SU-DHL-6 (cell line): ENCODE data around the gene SIK3.
"Not testable (repeated sequence)": the region's sequence is repeated elsewhere in the genome, so short reads cannot be mapped to it uniquely, and the experiment has no call there.

ENCODE experiments used
- H2AFZ ChIP-seq: fragments of 200-600 bp; sonication (generic); 2 replicates; pipeline ENCODE4 v1.6.1; 2014; ENCODE audit warnings: low read depth, mild to moderate bottlenecking, moderate library complexity, mixed read lengths, antibody characterized with exemption, low read length; ENCODE audit not compliant: severe bottlenecking
- H3F3A ChIP-seq: fragments of 200-600 bp; shearing (Covaris generic); 2 replicates; pipeline ENCODE4 v1.6.0; 2016; ENCODE audit warnings: antibody characterized with exemption, mild to moderate bottlenecking; ENCODE audit not compliant: insufficient read depth
- H3K27ac ChIP-seq: fragments of 200-600 bp; sonication (generic); 2 replicates; pipeline ENCODE4 v1.5.1; 2016; ENCODE audit warnings: low read depth, mild to moderate bottlenecking, low read length, moderate library complexity, mixed read lengths
- H3K27me3 ChIP-seq: fragments of 200-600 bp; sonication (generic), shearing (Covaris generic); 2 replicates; pipeline ENCODE4 v1.6.0; 2014; ENCODE audit warnings: mild to moderate bottlenecking, low read length
- H3K36me3 ChIP-seq: fragments of 200-600 bp; sonication (generic); 2 replicates; pipeline ENCODE4 v1.6.1; 2014; ENCODE audit warnings: mild to moderate bottlenecking, low read length, mixed read lengths
- H3K4me2 ChIP-seq: fragments of 300-600, 200-600 bp; shearing (Covaris generic), sonication (generic); 2 replicates; pipeline ENCODE4 v1.6.0; 2014; ENCODE audit warnings: low read length, low read depth, mild to moderate bottlenecking; ENCODE audit not compliant: poor library complexity, severe bottlenecking
- H3K4me3 ChIP-seq: fragments of 200-600 bp; sonication (generic); 2 replicates; pipeline ENCODE4 v1.5.1; 2014; ENCODE audit warnings: antibody characterized with exemption, low read length, mild to moderate bottlenecking, mixed read lengths; ENCODE audit not compliant: insufficient read depth, poor library complexity, severe bottlenecking
- H3K79me2 ChIP-seq: fragments of 200-600 bp; sonication (generic); 2 replicates; pipeline ENCODE4 v1.6.1; 2014; ENCODE audit warnings: mild to moderate bottlenecking, low read length, moderate library complexity; ENCODE audit not compliant: insufficient read depth
- H3K9ac ChIP-seq: fragments of 200-600 bp; sonication (generic); 2 replicates; pipeline ENCODE4 v1.7.0; 2014; ENCODE audit warnings: mild to moderate bottlenecking, low read length
- H3K9me2 ChIP-seq: fragments of 200-600 bp; sonication (generic); replicated peaks from 2 replicates; pipeline ENCODE4 v1.6.1; 2014; ENCODE audit warnings: low read length; ENCODE audit not compliant: insufficient read depth
- H3K9me3 ChIP-seq: fragments of 200-600 bp; sonication (generic); 2 replicates; pipeline ENCODE4 v1.6.1; 2014; ENCODE audit warnings: low read length, mixed read lengths; ENCODE audit not compliant: insufficient read depth
- H4K20me1 ChIP-seq: fragments of 200-600 bp; sonication (generic); 2 replicates; pipeline ENCODE4 v1.6.1; 2014; ENCODE audit warnings: low read depth, mild to moderate bottlenecking, antibody characterized with exemption, low read length, moderate library complexity, mixed read lengths
- CTCF ChIP-seq: fragments of 200-600 bp; sonication (generic); IDR thresholded peaks from one replicate; pipeline ENCODE4 v1.5.1; 2017; ENCODE audit warnings: antibody characterized with exemption, mild to moderate bottlenecking, low read length, moderate library complexity; ENCODE audit not compliant: insufficient read depth, poor library complexity, severe bottlenecking

The SIK3 gene

GRCh38 chr11:117121176-117121575 lies 22.9 kb upstream of the SIK3 start:
- Histone ChIP-seq H3K36me3 (no peaks in the 10 kb centered on the region), H3K27ac (no peak overlapping the region), H3K4me3 (no peak overlapping the region), H3F3A (no peaks in the 10 kb centered on the region), H3K4me2 (no peak overlapping the region), H3K79me2 (no peaks in the 10 kb centered on the region), H2AFZ (no peak overlapping the region), H3K9ac (no peak overlapping the region), H3K9me3 (no peaks in the 10 kb centered on the region), H3K27me3 (no peaks in the 10 kb centered on the region), H3K9me2 (no peaks in the 10 kb centered on the region), H4K20me1 (no peaks in the 10 kb centered on the region)
- TF ChIP-seq CTCF = no peak

GRCh38 chr11:117117681-117118080 lies 19.5 kb upstream of the SIK3 start:
- Histone ChIP-seq H3K4me2 (no peak overlapping the region), H3F3A (no peaks in the 10 kb centered on the region), H3K79me2 (no peaks in the 10 kb centered on the region), H4K20me1 (no peaks in the 10 kb centered on the region), H2AFZ (no peak overlapping the region), H3K36me3 (no peaks in the 10 kb centered on the region), H3K27me3 (no peaks in the 10 kb centered on the region), H3K4me3 (no peak overlapping the region), H3K9me2 (no peaks in the 10 kb centered on the region), H3K9ac (no peak overlapping the region), H3K27ac (no peak overlapping the region), H3K9me3 (no peaks in the 10 kb centered on the region)
- no peak for TF ChIP-seq CTCF

- H2AFZ ChIP-seq, H4K20me1 ChIP-seq, H3K4me2 ChIP-seq, H3K9me3 ChIP-seq, H3K4me3 ChIP-seq, H3K27me3 ChIP-seq, H3K27ac ChIP-seq, H3F3A ChIP-seq, H3K36me3 ChIP-seq, H3K9me2 ChIP-seq, H3K9ac ChIP-seq, H3K79me2 ChIP-seq: not testable (repeated sequence)
Measured at GRCh38 chr11:117112939-117113338, 14.7 kb upstream of the SIK3 start.

- not testable (repeated sequence) for H3F3A ChIP-seq, H3K36me3 ChIP-seq, H3K27me3 ChIP-seq, H3K79me2 ChIP-seq, H3K9ac ChIP-seq, H2AFZ ChIP-seq, H3K4me2 ChIP-seq, H3K4me3 ChIP-seq, H3K9me2 ChIP-seq, H3K27ac ChIP-seq, H3K9me3 ChIP-seq, H4K20me1 ChIP-seq
Measured at GRCh38 chr11:117112497-117112896, 14.3 kb upstream of the SIK3 start.
